Measurements from ENCODE around the gene RADIL. TPM values are rescaled to one million over a fixed set of nuclear protein-coding genes. Genes with fewer than 3 reads are reported as not detected.
A peak's percentile ranks its signal among the peaks of the same experiment; 100 is the strongest.

RADIL gene
- total RNA-seq (2013): not detected
- polyA plus RNA-seq: not detected
- polyA minus RNA-seq: 0.08 and 0.14 TPM in 2 replicates
- 0 to 1.6 (median 0.08) reads per million in 11 experiments for total RNA-seq

- H3K27me3 Mint-ChIP-seq (ENCODE audit: low read depth in 3 of 3): peaks cover 34 to 61% (median 40%) of the 10 kb centered on the region in 3 donors
- H3K9me3 Mint-ChIP-seq: peaks cover 3 to 10% (median 5%) of the 10 kb centered on the region in 7 donors
- DNase-seq: peak; percentile 33 to 57 (median 38)
- 1% methylated on average over 60 of the region's 72 CpGs for WGBS (ENCODE audit: insufficient coverage)
- no peaks in the 10 kb centered on the region for H3K79me2 ChIP-seq (ENCODE audit: insufficient read depth, low read length)
- peak within 1 kb of the TSS in 1 of 2 donors; percentile 79 for H3K4me3 Mint-ChIP-seq
- H3K9me3 ChIP-seq (replicated peaks in 1 of 2; ENCODE audit: control insufficient read depth in 1 of 2, insufficient read depth in 1 of 2, low read length in 2 of 2): peaks cover 3 to 4% of the 10 kb centered on the region in 2 donors
- H3K4me3 ChIP-seq (replicated peaks in 1 of 3; ENCODE audit: low read depth in 2 of 3, low read length in 3 of 3): peak within 1 kb of the TSS in 1 of 3 experiments; percentile 48
- peak within 1 kb of the TSS; percentile 2 for H2AFZ ChIP-seq (ENCODE audit: insufficient read depth, low read depth, low read length, poor library complexity, severe bottlenecking)
- intact Hi-C loops (cut with micrococcal nuclease): no loop called here
- H3K27ac ChIP-seq (ENCODE audit: low read depth in 1 of 2, low read length in 2 of 2): no peak within 1 kb of the TSS
- H4K20me1 ChIP-seq (ENCODE audit: insufficient read depth, low read length): no peaks in the 10 kb centered on the region
- H3K4me2 ChIP-seq (replicated peaks; ENCODE audit: extremely low read depth, low read length, poor library complexity, severe bottlenecking): peak within 1 kb of the TSS; percentile 66
- TF ChIP-seq, protein P1, sequence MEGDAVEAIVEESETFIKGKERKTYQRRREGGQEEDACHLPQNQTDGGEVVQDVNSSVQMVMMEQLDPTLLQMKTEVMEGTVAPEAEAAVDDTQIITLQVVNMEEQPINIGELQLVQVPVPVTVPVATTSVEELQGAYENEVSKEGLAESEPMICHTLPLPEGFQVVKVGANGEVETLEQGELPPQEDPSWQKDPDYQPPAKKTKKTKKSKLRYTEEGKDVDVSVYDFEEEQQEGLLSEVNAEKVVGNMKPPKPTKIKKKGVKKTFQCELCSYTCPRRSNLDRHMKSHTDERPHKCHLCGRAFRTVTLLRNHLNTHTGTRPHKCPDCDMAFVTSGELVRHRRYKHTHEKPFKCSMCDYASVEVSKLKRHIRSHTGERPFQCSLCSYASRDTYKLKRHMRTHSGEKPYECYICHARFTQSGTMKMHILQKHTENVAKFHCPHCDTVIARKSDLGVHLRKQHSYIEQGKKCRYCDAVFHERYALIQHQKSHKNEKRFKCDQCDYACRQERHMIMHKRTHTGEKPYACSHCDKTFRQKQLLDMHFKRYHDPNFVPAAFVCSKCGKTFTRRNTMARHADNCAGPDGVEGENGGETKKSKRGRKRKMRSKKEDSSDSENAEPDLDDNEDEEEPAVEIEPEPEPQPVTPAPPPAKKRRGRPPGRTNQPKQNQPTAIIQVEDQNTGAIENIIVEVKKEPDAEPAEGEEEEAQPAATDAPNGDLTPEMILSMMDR (IDR thresholded peaks at IDR 0.05): peak; percentile 54
- H3K4me1 ChIP-seq (ENCODE audit: control insufficient read depth in 1 of 2, insufficient read depth in 2 of 2, low read length in 2 of 2): peaks cover 0 to 15% of the 10 kb centered on the region in 2 donors
- peaks cover 12 to 25% of the 10 kb centered on the region in 2 donors for H3K27me3 ChIP-seq (ENCODE audit: control insufficient read depth in 2 of 2, insufficient read depth in 2 of 2, low read length in 2 of 2)
- no peak within 1 kb of the TSS for H3K9ac ChIP-seq (ENCODE audit: insufficient read depth, low read length, poor library complexity, severe bottlenecking)
- H3K36me3 Mint-ChIP-seq: peaks cover 0 to 3% of the 10 kb centered on the region in 2 donors
- H3K4me1 Mint-ChIP-seq: peaks cover 10% of the 10 kb centered on the region
- no peaks in the 10 kb centered on the region for H3K36me3 ChIP-seq (replicated peaks in 1 of 2; ENCODE audit: control insufficient read depth in 1 of 2, insufficient read depth in 2 of 2, low read length in 2 of 2)
- H3K27ac Mint-ChIP-seq: no peak within 1 kb of the TSS
Observed at GRCh38 chr7:4883372-4884144, at the start of gene RADIL. Gene RADIL, minus strand, starts transcription at chr7:4883716. Its CDS starts 5,577 bp downstream, at chr7:4878139.

DNA sequence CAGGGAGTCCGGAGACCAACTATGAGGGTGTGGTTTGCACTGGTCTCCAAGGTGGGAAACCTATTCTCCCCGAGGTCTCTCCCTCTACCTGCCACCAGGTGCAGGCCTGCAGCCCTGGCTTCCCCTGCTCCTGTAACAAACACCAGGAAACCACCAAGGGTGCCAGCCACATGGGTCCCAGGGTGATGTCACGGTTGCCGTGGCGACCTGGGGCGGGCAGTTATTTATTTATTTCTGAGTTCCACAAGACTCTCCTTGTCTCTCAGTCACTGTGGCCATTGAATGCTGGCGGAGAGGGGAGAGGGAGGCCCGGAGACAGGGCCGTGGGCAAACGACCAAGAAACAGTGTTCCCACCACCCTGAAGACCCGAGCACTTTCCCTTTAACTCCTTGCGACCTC, 48.4 kb upstream of the RADIL start:
- peaks cover 7 to 12% (median 9%) of the 10 kb centered on the region in 3 donors for H3K27me3 Mint-ChIP-seq (ENCODE audit: low read depth in 3 of 3)
- H3K4me3 ChIP-seq (replicated peaks in 1 of 3; ENCODE audit: low read depth in 2 of 3, low read length in 3 of 3): no peak overlapping the region
- H3K4me1 ChIP-seq (ENCODE audit: control insufficient read depth in 1 of 2, insufficient read depth in 2 of 2, low read length in 2 of 2): no peaks in the 10 kb centered on the region
- no peak overlapping the region for H2AFZ ChIP-seq (ENCODE audit: insufficient read depth, low read depth, low read length, poor library complexity, severe bottlenecking)
- intact Hi-C loops (cut with micrococcal nuclease): no loop called here
- H3K4me1 Mint-ChIP-seq: no peaks in the 10 kb centered on the region
- H3K36me3 Mint-ChIP-seq: no peaks in the 10 kb centered on the region
- H3K9me3 Mint-ChIP-seq: peaks cover 0 to 2% (median 0%) of the 10 kb centered on the region in 7 donors
- no peak for DNase-seq
- TF ChIP-seq, protein P1 (IDR thresholded peaks at IDR 0.05): no peak
- no peak overlapping the region for H3K4me2 ChIP-seq (replicated peaks; ENCODE audit: extremely low read depth, low read length, poor library complexity, severe bottlenecking)
- no peak overlapping the region for H3K9ac ChIP-seq (ENCODE audit: insufficient read depth, low read length, poor library complexity, severe bottlenecking)
- H3K36me3 ChIP-seq (replicated peaks in 1 of 2; ENCODE audit: control insufficient read depth in 1 of 2, insufficient read depth in 2 of 2, low read length in 2 of 2): no peaks in the 10 kb centered on the region
- WGBS (ENCODE audit: insufficient coverage): 17% methylated on average over 1 of the region's 12 CpGs
- no peak overlapping the region for H3K27ac ChIP-seq (ENCODE audit: low read depth in 1 of 2, low read length in 2 of 2)
- H3K27ac Mint-ChIP-seq: no peak overlapping the region
- no peaks in the 10 kb centered on the region for H3K9me3 ChIP-seq (replicated peaks in 1 of 2; ENCODE audit: control insufficient read depth in 1 of 2, insufficient read depth in 1 of 2, low read length in 2 of 2)
- no peaks in the 10 kb centered on the region for H4K20me1 ChIP-seq (ENCODE audit: insufficient read depth, low read length)
- H3K79me2 ChIP-seq (ENCODE audit: insufficient read depth, low read length): no peaks in the 10 kb centered on the region
- H3K4me3 Mint-ChIP-seq: no peak overlapping the region
- H3K27me3 ChIP-seq (ENCODE audit: control insufficient read depth in 2 of 2, insufficient read depth in 2 of 2, low read length in 2 of 2): no peaks in the 10 kb centered on the region
